Activated CD8-positive, alpha-beta T cell treated with anti-CD3 and anti-CD28 coated beads, Interleukin-2, amount 10 ng/mL, durations not matched to agents 7 days and 5 days (primary cell): ENCODE results near the gene CTDNEP1. TPM values are rescaled to one million over a fixed set of nuclear protein-coding genes. Genes with fewer than 3 reads are reported as not detected.
A peak's percentile ranks its signal among the peaks of the same experiment; 100 is the strongest.

Source experiments
- ATAC-seq: fragments of 150-1000 bp; cut with Tn5 transposase; one replicate; pipeline ENCODE4 v1.10.0; 2021; ENCODE audit warnings: moderate library complexity
- CTCF ChIA-PET: fragments of 350-600 bp; sonication (Branson Sonifier 250); formaldehyde crosslinking; loops from one replicate; lab custom pipeline; 2021; ENCODE audit warnings: antibody characterized with exemption; lab: Charles Lee
- POLR2A ChIA-PET: fragments of 350-600 bp; sonication (Branson Sonifier 250); formaldehyde crosslinking; loops from one replicate; lab custom pipeline; 2021; ENCODE audit warnings: antibody characterized with exemption; lab: Charles Lee
- DNase-seq: peaks from one replicate; pipeline ENCODE4 v3.0.0-alpha.2; 2020
- H3K27ac Mint-ChIP-seq: one replicate; pipeline ENCODE4 v1.8.0; 2021; ENCODE audit warnings: mild to moderate bottlenecking, mixed read lengths
- H3K27me3 Mint-ChIP-seq: one replicate; pipeline ENCODE4 v1.8.0; 2021; ENCODE audit warnings: low read depth, mixed read lengths
- H3K36me3 Mint-ChIP-seq: one replicate; pipeline ENCODE4 v1.8.0; 2021; ENCODE audit warnings: low read depth, mixed read lengths
- H3K4me1 Mint-ChIP-seq: one replicate; pipeline ENCODE4 v1.8.0; 2021; ENCODE audit warnings: low read depth, mixed read lengths
- H3K4me3 Mint-ChIP-seq: one replicate; pipeline ENCODE4 v1.8.0; 2021; ENCODE audit warnings: mild to moderate bottlenecking, mixed read lengths
- H3K9me3 Mint-ChIP-seq: one replicate; pipeline ENCODE4 v1.8.0; 2022; ENCODE audit warnings: mixed read lengths; ENCODE audit not compliant: insufficient read depth
- total RNA-seq, 2 experiments: library from RNA; stranded (reverse); gene quantifications; one replicate each; pipeline ENCODE4 v1.2.3, GENCODE V29; 2021

CTDNEP1 gene
- total RNA-seq, 2 experiments from 2014 or later: 171 to 186 TPM

DNA sequence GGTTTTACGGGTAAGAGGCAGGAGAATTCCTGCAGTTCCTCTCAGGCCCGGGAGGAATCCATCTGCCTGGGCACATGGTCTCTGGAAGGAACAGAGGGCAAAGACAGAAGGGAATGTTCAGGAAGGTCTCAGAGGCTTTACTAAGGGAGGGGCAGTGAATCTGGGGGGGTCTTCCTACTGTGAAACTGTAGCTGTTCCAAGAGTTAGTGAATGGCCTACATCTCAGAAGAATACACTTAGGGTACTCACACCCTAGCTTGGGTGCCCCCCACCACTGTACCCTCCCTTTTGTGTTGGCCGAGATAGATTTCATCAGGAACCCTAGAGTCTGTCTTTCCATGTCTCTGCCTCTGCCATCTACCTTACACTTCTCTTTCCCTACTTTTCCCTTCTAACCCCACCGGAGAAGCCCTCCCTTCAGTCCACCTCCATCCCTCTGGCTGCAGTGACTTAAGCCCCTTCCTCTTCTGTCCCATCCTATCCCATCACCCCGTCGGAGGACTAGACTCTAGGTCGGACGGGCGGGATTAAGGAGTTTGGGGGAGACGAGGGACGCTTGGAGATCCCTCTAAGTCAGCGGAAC is 32.2 kb downstream of the CTDNEP1 start:
- Mint-ChIP-seq H3K4me1 (peaks cover 63% of the 10 kb centered on the region), H3K9me3 (no peaks in the 10 kb centered on the region), H3K36me3 (peaks cover 32% of the 10 kb centered on the region), H3K27me3 (no peaks in the 10 kb centered on the region), H3K27ac (peak overlapping the region; percentile 95), H3K4me3 (peak overlapping the region; percentile 96)
- CTCF ChIA-PET: interaction anchor here (1.2 to 4.5 kb wide), 6 partner anchors 15 to 173 kb away, joined by 3 to 37 read pairs (median 6); partner anchors contain the start of gene DVL2
- DNase-seq: no peak
- ATAC-seq: no peak
- POLR2A ChIA-PET: interaction anchor here (0.6 to 5.4 kb wide), 9 partner anchors 10 to 42 kb away, joined by 3 to 35 read pairs (median 3); partner anchors contain the start of genes CTDNEP1, ELP5, GABARAP and PHF23

DNA sequence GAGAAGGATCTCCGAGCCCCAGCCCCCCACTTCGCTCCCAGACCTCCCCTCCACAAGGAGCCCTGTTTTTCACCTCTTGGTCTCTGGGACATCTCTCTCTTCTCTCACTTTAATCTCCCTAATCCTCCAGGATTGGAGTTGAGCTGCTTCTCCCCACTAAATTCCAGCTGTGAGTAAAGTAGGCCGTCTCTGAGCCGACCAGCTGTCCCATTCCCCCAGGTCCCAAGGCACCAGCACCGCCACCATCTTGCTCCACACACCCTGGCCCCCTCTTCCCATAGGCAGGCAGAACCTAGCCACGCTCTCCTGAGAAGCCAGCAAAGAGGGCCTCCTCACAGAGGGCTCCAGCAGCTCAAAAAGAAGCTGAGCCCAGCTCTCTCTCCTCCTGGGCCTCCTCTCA is 32.8 kb downstream of the CTDNEP1 start:
- peak overlapping the region; percentile 73 for H3K27ac Mint-ChIP-seq
- no peaks in the 10 kb centered on the region for H3K9me3 Mint-ChIP-seq
- ATAC-seq: no peak
- POLR2A ChIA-PET: interaction anchor here (0.8 to 1.7 kb wide), 5 partner anchors 14 to 25 kb away, joined by 3 to 7 read pairs (median 3); partner anchors contain the start of genes GABARAP and PHF23
- CTCF ChIA-PET: interaction anchor here (0.7 to 4.2 kb wide), 3 partner anchors 15 to 78 kb away, joined by 3 to 36 read pairs (median 4); partner anchors contain the start of gene DVL2
- no peaks in the 10 kb centered on the region for H3K27me3 Mint-ChIP-seq
- peak overlapping the region; percentile 96 for H3K4me3 Mint-ChIP-seq
- H3K36me3 Mint-ChIP-seq: peaks cover 26% of the 10 kb centered on the region
- peaks cover 69% of the 10 kb centered on the region for H3K4me1 Mint-ChIP-seq
- DNase-seq: no peak

DNA sequence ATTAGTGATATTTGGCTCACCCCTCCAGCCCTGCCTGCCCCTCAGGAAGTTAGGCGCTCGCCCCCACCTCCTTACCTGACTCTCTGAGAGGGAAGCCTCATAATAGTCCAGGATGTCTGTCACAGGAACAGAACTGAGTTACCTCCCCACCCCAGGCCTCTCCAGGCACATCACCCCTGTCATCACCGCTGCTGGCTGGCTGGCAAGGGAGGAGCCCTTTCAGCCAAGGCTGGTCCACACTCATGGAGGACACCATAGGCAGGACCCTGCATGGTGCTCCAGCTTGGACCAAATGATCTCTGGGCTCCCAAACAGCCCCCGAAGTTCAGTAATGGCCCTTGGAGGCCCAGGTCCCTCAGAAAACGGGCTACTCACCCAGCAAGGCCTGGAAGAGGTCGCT is 33.4 kb downstream of the CTDNEP1 start:
- Mint-ChIP-seq H3K27me3 (no peaks in the 10 kb centered on the region), H3K4me1 (peaks cover 74% of the 10 kb centered on the region), H3K4me3 (peak overlapping the region; percentile 68), H3K27ac (peak overlapping the region; percentile 66), H3K36me3 (peaks cover 21% of the 10 kb centered on the region), H3K9me3 (no peaks in the 10 kb centered on the region)
- ATAC-seq: no peak
- DNase-seq: no peak
- POLR2A ChIA-PET: interaction anchor here (0.9 to 1.7 kb wide), 3 partner anchors 17 to 24 kb away, joined by 3 to 7 read pairs (median 3); partner anchors contain the start of genes GABARAP and PHF23
- CTCF ChIA-PET: interaction anchor here (0.7 to 1.3 kb wide), 2 partner anchors 78 to 172 kb away, joined by 3 to 4 read pairs; no protein-coding TSS in a partner anchor

DNA sequence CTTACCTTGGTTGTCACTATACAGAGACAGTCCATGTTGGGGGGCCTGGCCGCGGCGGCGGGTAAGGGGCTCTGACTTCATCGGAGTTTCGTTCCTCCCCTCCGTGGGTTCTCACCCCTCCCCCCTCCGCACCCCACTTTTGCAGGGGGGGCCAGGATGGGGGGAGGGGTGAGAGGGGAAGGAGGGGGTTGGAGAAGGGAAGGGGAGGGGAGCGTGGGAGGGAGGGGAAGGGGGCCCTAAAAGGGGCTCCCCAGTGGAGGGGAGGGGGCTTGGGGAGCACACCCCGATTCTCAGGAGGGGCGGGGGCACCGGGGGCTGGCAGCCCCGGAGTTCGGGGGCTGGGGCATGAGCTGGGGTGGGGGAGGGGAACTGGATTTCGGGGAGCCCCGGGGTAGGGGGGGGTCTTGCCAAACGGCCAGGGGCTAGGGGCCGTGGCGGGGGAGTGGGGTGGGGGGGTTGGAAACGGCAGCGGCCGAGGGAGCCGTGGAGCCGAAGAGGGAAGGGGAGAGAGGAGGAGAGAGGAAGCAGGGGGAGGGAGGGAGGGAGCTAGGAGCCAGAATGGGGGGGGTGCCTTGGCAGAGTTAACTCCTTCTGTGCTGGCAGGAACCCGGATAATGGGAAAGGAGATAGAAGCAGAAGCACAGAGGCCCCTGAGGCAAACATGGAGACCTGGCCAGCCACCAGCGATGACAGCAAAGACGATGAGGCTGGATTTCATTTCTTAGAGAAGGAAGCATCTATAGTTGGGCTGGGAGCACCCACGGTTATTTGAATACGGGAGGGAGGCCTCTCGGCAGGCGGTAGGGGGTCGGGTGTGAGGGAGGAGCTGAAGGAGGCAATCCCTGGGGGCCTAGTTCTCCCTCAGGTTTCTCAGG is 34.2 kb downstream of the CTDNEP1 start:
- H3K27ac Mint-ChIP-seq: peak overlapping the region; percentile 66
- DNase-seq (no peak), ATAC-seq (no peak)
- H3K27me3 Mint-ChIP-seq: no peaks in the 10 kb centered on the region
- CTCF ChIA-PET: interaction anchor here (1.3 kb wide), 1 partner anchor 171 kb away, joined by 3 read pairs; no protein-coding TSS in a partner anchor
- H3K4me3 Mint-ChIP-seq: peak overlapping the region; percentile 68
- H3K9me3 Mint-ChIP-seq: no peaks in the 10 kb centered on the region
- H3K36me3 Mint-ChIP-seq: peaks cover 19% of the 10 kb centered on the region
- POLR2A ChIA-PET: interaction anchor here (1.7 kb wide), 1 partner anchor 21 kb away, joined by 7 read pairs; the partner anchor contains the start of gene PHF23
- H3K4me1 Mint-ChIP-seq: peaks cover 75% of the 10 kb centered on the region

DNA sequence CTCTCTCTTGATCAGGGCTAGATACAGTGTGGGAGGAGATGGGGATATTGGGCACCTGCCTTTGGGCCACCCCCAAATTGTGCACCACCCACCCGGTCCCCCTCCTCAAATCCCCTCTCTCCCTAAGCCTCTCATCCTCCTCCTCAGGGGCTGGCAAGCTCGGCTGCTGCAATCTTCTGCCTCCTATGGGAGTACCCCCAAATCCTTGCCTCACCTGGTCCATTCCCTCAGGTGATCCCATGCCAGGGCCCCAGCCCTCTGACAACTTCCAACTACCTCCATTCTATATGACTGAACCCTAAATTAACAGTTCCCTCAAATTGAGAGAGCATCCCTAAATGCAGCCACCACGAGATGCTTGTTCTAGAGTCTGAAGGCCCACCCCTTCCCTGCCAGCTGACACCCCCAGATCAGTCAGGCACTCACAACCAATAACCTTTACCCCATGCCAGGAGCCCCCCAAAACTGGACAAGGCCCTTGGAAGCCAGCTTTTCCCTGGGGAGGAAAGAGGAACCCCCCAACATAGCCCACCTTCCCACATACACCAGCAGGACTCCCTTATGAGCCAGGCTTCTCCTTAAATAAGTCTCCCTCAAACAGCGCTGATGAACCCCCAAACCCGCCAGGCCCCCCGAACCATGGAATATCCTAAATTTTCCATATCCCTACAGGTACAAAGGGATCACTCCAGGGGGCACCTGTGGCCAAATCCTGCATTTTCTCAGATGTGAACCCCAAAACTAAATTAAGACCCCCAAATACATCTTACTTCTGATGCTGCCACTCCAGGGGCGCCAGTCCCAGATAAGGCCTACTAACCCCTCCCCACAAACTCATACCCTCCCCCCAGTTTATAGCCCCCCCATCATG is 35.1 kb downstream of the CTDNEP1 start:
- POLR2A ChIA-PET: no interaction called here
- CTCF ChIA-PET: no interaction called here
- Mint-ChIP-seq H3K36me3 (peaks cover 13% of the 10 kb centered on the region), H3K4me3 (peak overlapping the region; percentile 54), H3K27ac (no peak overlapping the region), H3K9me3 (no peaks in the 10 kb centered on the region), H3K27me3 (peaks cover 3% of the 10 kb centered on the region), H3K4me1 (peaks cover 74% of the 10 kb centered on the region)
- ATAC-seq: no peak
- no peak for DNase-seq

DNA sequence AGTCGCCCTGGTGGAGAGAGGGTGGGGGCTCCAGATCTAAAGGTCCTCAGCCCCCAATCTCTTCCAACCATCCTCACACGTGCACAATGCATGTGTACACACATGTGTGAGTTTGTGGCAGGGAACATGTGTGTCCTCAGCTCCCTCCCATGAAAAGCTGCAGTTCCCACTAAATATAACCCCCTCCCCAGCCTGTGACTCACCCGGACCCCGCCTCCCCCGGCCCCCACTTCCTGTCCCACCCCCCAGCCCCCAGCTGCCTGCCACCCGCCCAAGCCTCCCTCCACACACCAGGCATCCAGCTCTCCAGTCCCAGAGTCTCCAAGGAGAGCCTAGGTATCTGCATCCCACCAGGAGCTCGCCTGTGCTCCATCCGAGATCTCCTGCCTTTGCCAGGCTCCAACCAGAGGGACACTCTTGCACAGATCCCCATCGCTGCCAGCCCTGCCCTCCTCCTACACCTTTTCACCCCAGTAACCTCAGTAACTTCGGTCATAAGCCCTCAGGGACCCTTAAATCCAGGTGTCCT is 35.8 kb downstream of the CTDNEP1 start:
- Mint-ChIP-seq H3K9me3 (no peaks in the 10 kb centered on the region), H3K27me3 (peaks cover 6% of the 10 kb centered on the region), H3K27ac (peak overlapping the region; percentile 25), H3K36me3 (peaks cover 5% of the 10 kb centered on the region), H3K4me3 (peak overlapping the region; percentile 35), H3K4me1 (peaks cover 67% of the 10 kb centered on the region)
- ChIA-PET POLR2A (no interaction called here), CTCF (interaction anchor here (2.0 kb wide), 1 partner anchor 170 kb away, joined by 9 read pairs; no protein-coding TSS in a partner anchor)
- ATAC-seq (no peak), DNase-seq (no peak)

DNA sequence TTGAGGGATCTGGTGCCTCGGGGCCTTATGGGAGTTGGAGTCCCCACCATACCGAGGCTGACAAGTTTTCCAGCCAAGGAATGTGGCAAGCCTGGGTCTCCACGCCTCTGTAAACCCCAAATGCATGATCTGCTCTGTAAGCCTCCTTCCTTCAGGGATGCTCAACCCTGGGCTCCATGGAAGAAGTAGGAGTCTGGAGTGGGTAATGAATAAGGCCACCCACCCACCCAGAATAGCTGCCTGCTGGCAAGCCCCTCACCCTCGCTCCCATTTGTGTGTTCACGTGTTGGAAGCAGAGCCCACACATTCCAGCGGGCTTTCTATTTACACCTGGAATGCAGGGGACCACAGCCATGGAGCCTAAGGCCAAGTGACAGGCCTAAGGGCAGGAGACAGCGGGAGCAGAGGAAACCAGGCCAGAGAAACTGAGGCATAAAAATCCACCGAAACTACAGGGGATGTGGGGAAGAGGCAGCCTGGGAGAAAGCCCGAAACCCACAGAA is 36.3 kb downstream of the CTDNEP1 start:
- ChIA-PET CTCF (interaction anchor here (1.3 to 2.0 kb wide), 4 partner anchors 23 to 169 kb away, joined by 4 to 9 read pairs (median 6); partner anchors contain the start of gene GABARAP), POLR2A (interaction anchor here (1.0 kb wide), 1 partner anchor 180 kb away, joined by 3 read pairs; no protein-coding TSS in a partner anchor)
- ATAC-seq (no peak), DNase-seq (no peak)
- H3K4me1 Mint-ChIP-seq: peaks cover 62% of the 10 kb centered on the region
- no peaks in the 10 kb centered on the region for H3K9me3 Mint-ChIP-seq
- no peaks in the 10 kb centered on the region for H3K36me3 Mint-ChIP-seq
- H3K27ac Mint-ChIP-seq: peak overlapping the region; percentile 90
- peaks cover 8% of the 10 kb centered on the region for H3K27me3 Mint-ChIP-seq
- peak overlapping the region; percentile 85 for H3K4me3 Mint-ChIP-seq

DNA sequence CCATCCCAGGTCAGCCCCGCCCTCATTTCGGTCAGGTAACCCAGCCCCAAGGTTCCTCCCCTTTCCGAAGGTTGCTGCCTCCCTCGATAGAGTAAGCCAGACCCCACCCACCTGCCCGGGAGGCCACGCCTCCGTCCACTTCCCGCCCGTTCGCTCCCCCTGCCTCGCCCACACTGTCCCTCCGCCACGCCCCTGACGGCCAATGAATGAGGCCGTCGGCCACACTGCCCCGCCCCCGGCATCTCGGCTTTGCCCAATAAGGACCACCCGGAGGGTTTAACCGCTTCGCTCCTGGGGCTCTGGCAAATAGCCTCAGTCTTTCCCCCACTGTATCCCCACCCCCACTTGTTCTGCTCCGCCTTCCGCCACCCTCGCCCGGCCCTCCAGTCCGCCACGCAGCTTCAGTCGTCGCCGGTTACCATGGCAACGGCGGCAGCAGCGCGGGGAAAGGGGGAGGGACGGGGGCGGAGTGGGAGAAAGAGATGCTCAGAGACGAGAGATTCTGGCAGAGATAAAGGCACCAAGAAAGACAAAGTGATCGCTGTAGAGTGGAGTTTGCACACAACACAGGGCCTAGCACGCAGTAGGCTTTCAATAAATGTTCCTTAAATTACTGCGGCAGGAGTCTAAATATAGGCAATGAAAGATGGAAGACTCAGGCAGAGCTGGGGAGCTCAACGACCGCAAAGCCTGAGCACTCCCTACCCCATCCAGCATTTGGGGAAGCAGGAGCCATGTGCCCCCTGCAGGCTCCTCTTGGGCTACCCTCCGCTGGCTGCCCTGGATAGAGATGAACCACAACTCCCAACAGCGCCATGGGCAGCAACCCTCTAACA is 37.0 kb downstream of the CTDNEP1 start:
- POLR2A ChIA-PET: interaction anchor here (0.6 to 1.0 kb wide), 3 partner anchors 96 to 180 kb away, joined by 3 to 6 read pairs (median 3); no protein-coding TSS in a partner anchor
- CTCF ChIA-PET: interaction anchor here (1.1 to 2.0 kb wide), 5 partner anchors 24 to 169 kb away, joined by 3 to 9 read pairs (median 5); partner anchors contain the start of genes GABARAP and PHF23
- peak overlapping the region; percentile 90 for H3K27ac Mint-ChIP-seq
- peaks cover 10% of the 10 kb centered on the region for H3K27me3 Mint-ChIP-seq
- H3K36me3 Mint-ChIP-seq: no peaks in the 10 kb centered on the region
- ATAC-seq (peak; percentile 87), DNase-seq (peak; percentile 99)
- no peaks in the 10 kb centered on the region for H3K9me3 Mint-ChIP-seq
- H3K4me1 Mint-ChIP-seq: peaks cover 59% of the 10 kb centered on the region
- H3K4me3 Mint-ChIP-seq: peak overlapping the region; percentile 85

DNA sequence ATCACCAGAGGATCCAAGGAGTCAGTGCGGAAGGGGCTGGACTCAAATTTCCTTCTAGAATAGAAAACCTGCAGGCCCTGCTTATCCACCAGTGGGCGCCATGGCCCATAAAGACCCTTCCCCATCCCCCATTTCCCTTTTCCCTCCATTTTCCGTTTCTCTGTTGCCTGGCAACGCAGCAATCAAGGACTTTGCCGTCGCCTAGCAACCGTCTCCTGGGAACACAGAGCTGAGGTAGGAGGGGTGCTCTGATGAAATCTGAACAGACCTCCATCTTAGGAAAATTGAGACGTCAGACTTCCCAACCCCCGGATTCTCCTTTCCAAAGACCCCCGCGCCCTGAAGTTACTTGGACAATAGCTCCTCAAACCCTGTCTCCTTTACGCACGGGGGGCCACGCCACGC is 37.6 kb downstream of the CTDNEP1 start:
- ATAC-seq (peak; percentile 6), DNase-seq (no peak)
- H3K4me3 Mint-ChIP-seq: peak overlapping the region; percentile 85
- H3K27ac Mint-ChIP-seq: peak overlapping the region; percentile 90
- H3K36me3 Mint-ChIP-seq: no peaks in the 10 kb centered on the region
- peaks cover 53% of the 10 kb centered on the region for H3K4me1 Mint-ChIP-seq
- ChIA-PET CTCF (interaction anchor here (0.7 to 2.0 kb wide), 7 partner anchors 25 to 168 kb away, joined by 3 to 9 read pairs (median 4); partner anchors contain the start of genes GABARAP and PHF23), POLR2A (interaction anchor here (0.6 to 1.0 kb wide), 3 partner anchors 26 to 135 kb away, joined by 3 to 6 read pairs (median 3); no protein-coding TSS in a partner anchor)
- H3K9me3 Mint-ChIP-seq: no peaks in the 10 kb centered on the region
- H3K27me3 Mint-ChIP-seq: peaks cover 10% of the 10 kb centered on the region
